Naive thymus-derived CD4-positive, alpha-beta T cell (primary cell): Measurements from ENCODE around the gene GOLGA3. TPM values are rescaled to one million over a fixed set of nuclear protein-coding genes. Genes with fewer than 3 reads are reported as not detected.
"Not testable (repeated sequence)": the region's sequence is repeated elsewhere in the genome, so short reads cannot be mapped to it uniquely, and the experiment has no call there.

ENCODE experiments used
- ATAC-seq: fragments of 150-1000 bp; cut with Tn5 transposase; 2 replicates; pipeline ENCODE4 v1.10.0; 2021; ENCODE audit warnings: mild to moderate bottlenecking, moderate library complexity
- CTCF ChIA-PET: fragments of 350-600 bp; sonication (Branson Sonifier 250); formaldehyde crosslinking; loops from one replicate; lab custom pipeline; 2021; ENCODE audit warnings: antibody characterized with exemption; lab: Charles Lee
- POLR2A ChIA-PET: fragments of 350-600 bp; sonication (Branson Sonifier 250); formaldehyde crosslinking; loops from one replicate; lab custom pipeline; 2021; ENCODE audit warnings: antibody characterized with exemption, inconsistent platforms; lab: Charles Lee
- DNase-seq, 9 donors: peaks; one replicate each; pipeline versions ENCODE4 v3.0.0 to v3.0.0-alpha.2; 2020 to 2022; ENCODE audit warnings: mixed read lengths in 1 of 9
- H3K27ac ChIP-seq: one replicate; pipeline ENCODE4 v1.7.0; 2013; ENCODE audit warnings: mild to moderate bottlenecking, low read depth, low read length, moderate library complexity
- H3K27me3 ChIP-seq, 2 donors: one replicate each; pipeline ENCODE4 v1.7.0; 2013; ENCODE audit warnings: low read length in 2 of 2, mild to moderate bottlenecking in 2 of 2, moderate library complexity in 2 of 2; ENCODE audit not compliant: control insufficient read depth in 2 of 2, insufficient read depth in 2 of 2
- H3K36me3 ChIP-seq, 3 experiments: 1 replicate in 2 of 3; 2 replicates in 1 of 3; pipeline ENCODE4 v1.7.0; 2013; ENCODE audit warnings: low read length in 3 of 3, mild to moderate bottlenecking in 3 of 3, moderate library complexity in 1 of 3; ENCODE audit not compliant: insufficient read depth in 3 of 3, control insufficient read depth in 2 of 3
- H3K4me1 ChIP-seq, 2 donors: one replicate each; pipeline ENCODE4 v1.7.0; 2013; ENCODE audit warnings: low read length in 2 of 2, mild to moderate bottlenecking in 2 of 2, moderate library complexity in 1 of 2; ENCODE audit not compliant: control insufficient read depth in 2 of 2, insufficient read depth in 2 of 2
- H3K4me3 ChIP-seq: 2 replicates; pipeline ENCODE4 v1.7.0; 2013; ENCODE audit warnings: mild to moderate bottlenecking, low read length
- H3K9me3 ChIP-seq, 3 experiments: 1 replicate in 2 of 3; 2 replicates in 1 of 3; pipeline ENCODE4 v1.7.0; 2013; ENCODE audit warnings: low read length in 3 of 3; ENCODE audit not compliant: control insufficient read depth in 2 of 3
- H3K27ac Mint-ChIP-seq, 9 donors: one replicate each; pipeline ENCODE4 v1.8.0; 2020 to 2022; ENCODE audit warnings: mixed read lengths in 9 of 9, mild to moderate bottlenecking in 8 of 9, moderate library complexity in 5 of 9, inconsistent platforms in 2 of 9
- H3K27me3 Mint-ChIP-seq, 5 donors: one replicate each; pipeline ENCODE4 v1.8.0; 2021 to 2022; ENCODE audit warnings: mixed read lengths in 5 of 5, mild to moderate bottlenecking in 1 of 5
- H3K36me3 Mint-ChIP-seq, 5 donors: one replicate each; pipeline ENCODE4 v1.8.0; 2020 to 2022; ENCODE audit warnings: mixed read lengths in 5 of 5, mild to moderate bottlenecking in 3 of 5, inconsistent platforms in 1 of 5
- H3K4me1 Mint-ChIP-seq, 7 donors: one replicate each; pipeline ENCODE4 v1.8.0; 2020 to 2022; ENCODE audit warnings: mixed read lengths in 7 of 7, mild to moderate bottlenecking in 3 of 7, inconsistent platforms in 1 of 7
- H3K4me3 Mint-ChIP-seq, 10 donors: one replicate each; pipeline ENCODE4 v1.8.0; 2020 to 2022; ENCODE audit warnings: mild to moderate bottlenecking in 10 of 10, mixed read lengths in 10 of 10, moderate library complexity in 6 of 10, inconsistent platforms in 2 of 10
- H3K9me3 Mint-ChIP-seq, 11 donors: one replicate each; pipeline ENCODE4 v1.8.0; 2020 to 2022; ENCODE audit warnings: mixed read lengths in 11 of 11, mild to moderate bottlenecking in 4 of 11, inconsistent platforms in 1 of 11, moderate library complexity in 1 of 11
- intact Hi-C, 2 donors: fragments of 100-400 bp; cut with micrococcal nuclease; formaldehyde crosslinking; loops; one replicate each; pipeline ENCODE4 v1.15.1; 2023
- polyA plus RNA-seq, 2 donors: library from polyadenylated mRNA; unstranded; fragments of 300-500 nt; fragmentation: Illumina TruSeq; gene quantifications; one replicate each; pipeline ENCODE4 v1.2.3, GENCODE V29; 2021
- total RNA-seq, 6 experiments: library from RNA in 5 of 6; stranded (reverse) in 5 of 6; gene quantifications; 1 replicate in 5 of 6; 2 replicates in 1 of 6; pipeline ENCODE4 v1.2.3 and lab custom pipeline; 2021 to 2026

Gene GOLGA3
- total and polyA plus RNA-seq, 7 experiments from 2014 or later = 11.7 to 65.7 (median 52.1) TPM

DNA sequence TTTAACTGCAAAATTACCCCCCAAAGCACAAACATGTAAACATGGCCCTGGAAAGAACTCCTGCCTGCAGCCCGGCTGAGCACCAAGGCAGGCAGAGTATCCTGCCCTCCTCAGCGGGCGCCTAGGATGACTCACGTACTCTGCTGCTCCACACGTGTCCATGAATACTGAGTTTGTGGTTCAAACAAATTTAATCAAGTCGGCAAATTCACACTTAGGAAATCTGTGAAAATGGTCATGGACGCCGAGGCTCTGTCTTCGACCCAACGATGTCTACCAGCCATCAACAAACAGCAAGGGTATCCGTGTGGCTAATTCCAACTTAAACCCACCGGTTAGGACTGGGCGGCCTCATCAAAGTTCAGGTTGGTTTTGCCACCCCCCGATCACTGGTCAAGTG lies 25.5 kb downstream of the GOLGA3 start:
- H3K27ac Mint-ChIP-seq = peak overlapping the region in 1 of 9 donors; percentile 36
- no peak overlapping the region for H3K4me3 Mint-ChIP-seq
- H3K4me1 ChIP-seq = peaks cover 0 to 12% of the 10 kb centered on the region in 2 donors
- peaks cover 12 to 20% (median 18%) of the 10 kb centered on the region in 7 donors for H3K4me1 Mint-ChIP-seq
- H3K9me3 ChIP-seq = no peaks in the 10 kb centered on the region
- DNase-seq (no peak), ATAC-seq (no peak)
- peaks cover 2 to 84% (median 9%) of the 10 kb centered on the region in 3 experiments for H3K36me3 ChIP-seq
- no peaks in the 10 kb centered on the region for H3K9me3 Mint-ChIP-seq
- CTCF ChIA-PET = no interaction called here
- POLR2A ChIA-PET = no interaction called here
- no peak overlapping the region for H3K27ac ChIP-seq
- no peaks in the 10 kb centered on the region for H3K27me3 ChIP-seq
- H3K27me3 Mint-ChIP-seq = no peaks in the 10 kb centered on the region
- H3K4me3 ChIP-seq = no peak overlapping the region
- H3K36me3 Mint-ChIP-seq = peaks cover 0 to 55% (median 22%) of the 10 kb centered on the region in 5 donors
- intact Hi-C loops = no loop called here

DNA sequence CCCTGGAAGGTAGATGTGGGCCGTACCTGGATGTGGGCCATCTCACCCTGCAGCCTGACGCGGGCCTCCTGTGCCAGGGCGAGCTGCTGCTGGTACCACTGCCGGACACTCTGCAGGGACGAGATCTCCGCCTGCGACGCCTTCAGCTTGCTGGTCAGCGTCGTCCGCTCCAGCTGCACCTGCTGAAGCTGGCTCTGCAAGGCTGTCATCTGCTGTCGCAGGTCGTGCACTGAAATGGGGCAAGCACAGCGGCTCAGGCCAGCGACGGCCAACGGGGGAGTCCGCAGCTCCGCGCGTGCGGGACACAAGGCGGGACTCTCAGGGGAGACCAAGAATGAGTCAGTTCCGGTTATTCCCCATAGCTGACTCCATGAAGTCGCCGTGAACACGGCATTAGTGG lies 26.9 kb downstream of the GOLGA3 start:
- ATAC-seq (no peak), DNase-seq (no peak)
- Histone ChIP-seq H3K9me3 (no peaks in the 10 kb centered on the region), H3K36me3 (peaks cover 0 to 90% (median 16%) of the 10 kb centered on the region in 3 experiments), H3K4me1 (peaks cover 0 to 6% of the 10 kb centered on the region in 2 donors), H3K27ac (no peak overlapping the region), H3K27me3 (no peaks in the 10 kb centered on the region), H3K4me3 (no peak overlapping the region)
- H3K27ac Mint-ChIP-seq = no peak overlapping the region
- intact Hi-C loops = no loop called here
- CTCF ChIA-PET = interaction anchor here (0.7 kb wide), 1 partner anchor 21 kb away, joined by 3 read pairs; no protein-coding TSS in a partner anchor
- peaks cover 5 to 50% (median 16%) of the 10 kb centered on the region in 5 donors for H3K36me3 Mint-ChIP-seq
- H3K4me1 Mint-ChIP-seq = peaks cover 4 to 12% (median 11%) of the 10 kb centered on the region in 7 donors
- H3K27me3 Mint-ChIP-seq = no peaks in the 10 kb centered on the region
- POLR2A ChIA-PET = no interaction called here
- no peaks in the 10 kb centered on the region for H3K9me3 Mint-ChIP-seq
- H3K4me3 Mint-ChIP-seq = no peak overlapping the region

DNA sequence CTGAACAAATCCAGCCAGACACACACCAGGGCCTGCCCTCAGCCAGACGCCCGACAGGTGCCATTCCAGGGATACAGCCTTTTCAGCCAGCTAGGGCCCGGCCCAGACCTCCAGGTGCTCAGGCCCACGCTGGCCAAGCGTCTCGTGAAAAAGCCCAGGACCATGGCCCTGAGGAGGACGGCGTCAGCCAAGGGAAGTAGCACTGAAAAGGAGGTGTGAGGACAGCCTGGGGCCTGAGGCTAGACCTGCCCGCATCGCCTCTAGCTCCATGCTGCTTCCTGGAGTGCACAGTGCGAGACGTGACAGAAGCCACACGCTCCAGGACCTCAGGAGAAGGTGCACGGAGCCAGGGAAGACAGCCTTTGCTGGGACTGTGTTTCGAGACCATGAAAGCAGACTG lies 29.8 kb downstream of the GOLGA3 start:
- H3K27me3 Mint-ChIP-seq = no peaks in the 10 kb centered on the region
- peaks cover 6 to 93% (median 16%) of the 10 kb centered on the region in 3 experiments for H3K36me3 ChIP-seq

DNA sequence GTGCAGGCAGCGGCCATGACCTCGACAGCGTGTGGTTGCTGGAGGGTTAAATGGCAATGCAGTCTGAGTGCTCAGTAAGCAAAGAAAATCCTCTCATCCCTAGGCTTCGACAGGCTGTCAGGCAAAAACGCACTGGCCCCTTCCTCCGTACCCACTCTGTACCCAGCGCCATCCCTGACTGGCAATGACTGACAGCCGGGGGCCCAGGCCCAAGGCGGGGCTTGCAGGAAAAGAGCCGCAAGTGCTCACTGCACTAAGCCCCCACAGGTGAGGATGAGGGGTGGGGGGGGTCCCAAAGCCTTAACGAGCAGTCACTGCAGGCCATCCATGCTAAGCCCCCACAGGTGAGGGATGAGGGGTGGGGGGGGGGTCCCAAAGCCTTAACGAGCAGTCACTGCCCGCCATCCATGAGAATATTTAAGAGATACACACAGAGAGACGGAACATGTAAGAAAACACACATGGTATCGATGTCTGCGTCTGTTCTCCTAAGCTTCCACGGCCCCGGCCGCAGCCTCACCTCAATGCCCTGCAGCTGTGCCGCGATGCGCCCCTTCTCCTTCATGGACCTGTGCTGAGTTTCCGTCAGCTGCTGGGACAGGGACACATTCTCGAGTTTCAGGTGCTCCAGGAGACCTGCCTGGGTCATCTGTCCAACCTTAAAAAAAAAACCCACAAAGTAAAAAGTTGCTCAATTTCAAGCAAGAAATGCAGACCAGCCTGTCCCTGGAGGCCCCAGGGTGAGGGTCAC lies 30.7 kb downstream of the GOLGA3 start:
- Histone ChIP-seq H3K27ac (no peak overlapping the region), H3K4me3 (no peak overlapping the region), H3K4me1 (no peaks in the 10 kb centered on the region), H3K36me3 (peaks cover 6 to 88% (median 15%) of the 10 kb centered on the region in 3 experiments), H3K9me3 (no peaks in the 10 kb centered on the region), H3K27me3 (no peaks in the 10 kb centered on the region)
- POLR2A ChIA-PET = no interaction called here
- Mint-ChIP-seq H3K27me3 (no peaks in the 10 kb centered on the region), H3K9me3 (no peaks in the 10 kb centered on the region), H3K4me1 (peaks cover 0 to 4% (median 0%) of the 10 kb centered on the region in 7 donors), H3K27ac (no peak overlapping the region), H3K4me3 (no peak overlapping the region), H3K36me3 (peaks cover 4 to 46% (median 13%) of the 10 kb centered on the region in 5 donors)
- intact Hi-C loops = no loop called here
- ATAC-seq = no peak
- no peak for DNase-seq
- CTCF ChIA-PET = interaction anchor here (0.6 kb wide), 1 partner anchor 119 kb away, joined by 4 read pairs; no protein-coding TSS in a partner anchor

More for the DNA sequence above, 29.8 kb downstream of the GOLGA3 start:
- Mint-ChIP-seq H3K27ac (no peak overlapping the region), H3K4me1 (peaks cover 0 to 4% (median 0%) of the 10 kb centered on the region in 7 donors), H3K9me3 (no peaks in the 10 kb centered on the region), H3K36me3 (peaks cover 8 to 55% (median 17%) of the 10 kb centered on the region in 5 donors), H3K4me3 (no peak overlapping the region)
- intact Hi-C loops = no loop called here
- no peak for ATAC-seq
- H3K27me3 ChIP-seq = no peaks in the 10 kb centered on the region
- H3K4me1 ChIP-seq = no peaks in the 10 kb centered on the region
- H3K9me3 ChIP-seq = no peaks in the 10 kb centered on the region
- no peak overlapping the region for H3K4me3 ChIP-seq
- H3K27ac ChIP-seq = no peak overlapping the region
- POLR2A ChIA-PET = no interaction called here
- CTCF ChIA-PET = no interaction called here
- no peak for DNase-seq

DNA sequence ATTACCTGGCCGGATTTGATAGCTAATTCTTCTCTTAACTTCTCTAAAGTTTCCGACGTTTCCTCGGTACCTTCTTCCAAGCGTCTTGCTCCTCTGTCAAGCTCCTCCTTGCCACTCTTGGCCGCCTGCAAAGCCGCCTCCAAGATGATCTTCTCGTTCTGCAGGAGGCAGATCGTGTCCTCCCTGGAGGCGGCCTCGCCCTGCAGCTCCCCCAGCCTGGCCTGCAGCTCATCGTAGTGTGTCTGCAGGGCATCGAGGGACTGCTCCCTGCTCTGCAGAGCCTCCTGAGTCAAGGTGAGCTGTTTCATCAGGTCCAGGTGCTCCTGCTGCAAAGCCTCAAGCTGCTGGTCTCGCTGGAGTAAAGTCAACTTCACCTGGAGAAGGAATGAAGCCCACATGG lies 32.8 kb downstream of the GOLGA3 start:
- CTCF ChIA-PET = interaction anchor here (0.6 kb wide), 1 partner anchor 114 kb away, joined by 4 read pairs; no protein-coding TSS in a partner anchor
- no peaks in the 10 kb centered on the region for H3K4me1 ChIP-seq
- Mint-ChIP-seq H3K27ac (no peak overlapping the region), H3K9me3 (no peaks in the 10 kb centered on the region), H3K36me3 (peaks cover 8 to 31% (median 10%) of the 10 kb centered on the region in 5 donors), H3K4me3 (no peak overlapping the region), H3K4me1 (peaks cover 0 to 4% (median 0%) of the 10 kb centered on the region in 7 donors), H3K27me3 (no peaks in the 10 kb centered on the region)
- intact Hi-C loops = no loop called here
- H3K36me3 ChIP-seq = peaks cover 6 to 79% (median 15%) of the 10 kb centered on the region in 3 experiments
- POLR2A ChIA-PET = no interaction called here
- no peak overlapping the region for H3K27ac ChIP-seq
- H3K27me3 ChIP-seq = no peaks in the 10 kb centered on the region
- ATAC-seq = no peak
- no peak overlapping the region for H3K4me3 ChIP-seq
- H3K9me3 ChIP-seq = no peaks in the 10 kb centered on the region
- no peak for DNase-seq

DNA sequence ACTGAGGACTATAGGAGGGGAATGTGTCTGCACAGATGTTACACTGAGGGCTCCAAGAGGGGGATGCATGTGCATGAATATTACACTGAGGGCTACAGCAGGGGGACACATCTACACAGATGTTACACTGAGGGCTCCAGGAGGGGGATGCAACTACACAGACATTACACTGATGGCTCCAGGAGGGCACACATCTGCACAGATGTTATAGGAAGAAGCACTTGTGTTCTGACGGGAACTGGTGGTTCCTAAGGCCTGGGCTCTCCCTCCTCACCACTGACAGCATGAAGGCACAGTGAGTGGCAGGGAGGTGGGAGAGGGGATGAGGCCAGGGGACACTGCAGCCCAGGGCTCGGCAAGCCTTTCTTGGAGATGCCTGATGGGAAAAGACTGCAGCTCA lies 36.7 kb downstream of the GOLGA3 start:
- H3K27ac ChIP-seq, H3K27me3 ChIP-seq, DNase-seq, H3K4me3 Mint-ChIP-seq, H3K4me1 ChIP-seq, CTCF ChIA-PET, POLR2A ChIA-PET, H3K4me1 Mint-ChIP-seq, H3K9me3 Mint-ChIP-seq, intact Hi-C loops, H3K4me3 ChIP-seq, H3K9me3 ChIP-seq, H3K27me3 Mint-ChIP-seq: not testable (repeated sequence)
- peaks cover 3 to 39% (median 12%) of the 10 kb centered on the region in 5 donors for H3K36me3 Mint-ChIP-seq
- peak; percentile 22 for ATAC-seq
- peaks cover 6 to 66% (median 19%) of the 10 kb centered on the region in 3 experiments for H3K36me3 ChIP-seq
- peak overlapping the region in 1 of 9 donors; percentile 81 for H3K27ac Mint-ChIP-seq
